Sigmoid colon (tissue), 7 donors: ENCODE measurements around the gene IWS1. TPM values are rescaled to one million over a fixed set of nuclear protein-coding genes. Genes with fewer than 3 reads are reported as not detected.

Experiments used
- DNase-seq: peaks from one replicate; pipeline ENCODE4 v3.0.0-alpha.2; 2019
- H3K27ac ChIP-seq, 4 donors: fragments of 200-600 bp; sonication (generic); one replicate each; pipeline ENCODE4 v1.5.1; 2016 to 2019; ENCODE audit warnings: mild to moderate bottlenecking in 1 of 4
- H3K27me3 ChIP-seq, 3 donors: fragments of 200-600 bp; sonication (generic); one replicate each; pipeline ENCODE4 v1.5.1; 2019; ENCODE audit warnings: mild to moderate bottlenecking in 1 of 3
- H3K36me3 ChIP-seq, 4 donors: fragments of 200-600 bp; sonication (generic); one replicate each; pipeline ENCODE4 v1.5.1; 2016 to 2019
- H3K4me1 ChIP-seq, 4 donors: fragments of 200-600 bp; sonication (generic); one replicate each; pipeline ENCODE4 v1.5.1; 2017 to 2019
- H3K4me3 ChIP-seq, 4 donors: fragments of 200-600 bp; sonication (generic); one replicate each; pipeline ENCODE4 v1.5.1; 2017 to 2019; ENCODE audit warnings: mild to moderate bottlenecking in 2 of 4, moderate library complexity in 1 of 4
- H3K9me3 ChIP-seq, 4 donors: fragments of 200-600 bp in 3 of 4; sonication (generic) in 3 of 4; one replicate each; pipeline versions ENCODE4 v1.5.1 to v1.6.1; 2013 to 2019
- CTCF ChIP-seq, 4 experiments: fragments of 450-650 bp in 3 of 4; fragments of 200-600 bp in 1 of 4; IDR thresholded peaks; one replicate each; pipeline ENCODE4 v1.5.1; 2016 to 2019; ENCODE audit warnings: antibody characterized with exemption in 4 of 4, mild to moderate bottlenecking in 3 of 4, moderate library complexity in 2 of 4
- EP300 ChIP-seq, 4 donors: sonication (generic); formaldehyde crosslinking; IDR thresholded peaks; one replicate each; pipeline ENCODE4 v1.6.1; 2017; ENCODE audit warnings: antibody characterized with exemption in 4 of 4
- POLR2A ChIP-seq, 2 donors: fragments of 450-650 bp; IDR thresholded peaks; one replicate each; pipeline ENCODE4 v1.6.1; 2016; ENCODE audit warnings: antibody characterized with exemption in 2 of 2, mild to moderate bottlenecking in 2 of 2, moderate library complexity in 2 of 2
- POLR2AphosphoS5 ChIP-seq, 4 donors: sonication (generic); formaldehyde crosslinking; IDR thresholded peaks; one replicate each; pipeline ENCODE4 v1.6.1; 2017; ENCODE audit warnings: antibody characterized with exemption in 4 of 4
- WGBS, 2 donors: extraction: QIAGEN DNeasy Blood & Tissue Kit; methylation state at CpG; one replicate each; pipeline ENCODE4 v1.1.7; 2013; 5-methylcytosine and 5-hydroxymethylcytosine counted together
- intact Hi-C: fragments of 100-400 bp; cut with DNase I; formaldehyde crosslinking; loops from one replicate; pipeline ENCODE4 v1.15.1; 2023
- polyA plus RNA-seq, 3 donors: library from polyadenylated mRNA; stranded (reverse); fragments of 200-250 nt; gene quantifications; one replicate each; pipeline ENCODE4 v1.2.3, GENCODE V29; 2013
- small RNA-seq, 3 donors: library from RNA; depleted of rRNA; stranded (forward); fragments of <200 nt; gene quantifications; one replicate each; pipeline ENCODE3, GENCODE V24; 2016
- total RNA-seq, 4 donors: library from RNA; depleted of rRNA; stranded (reverse); fragments of >200 nt; gene quantifications; one replicate each; pipeline ENCODE4 v1.1.0, GENCODE V29; 2016
- donor health status: healthy with polysubstance abuse.
- donor health status: Bipolar disorder and iron deficiency.
- donor health status: healthy.

IWS1 gene
- total and polyA plus RNA-seq, 7 donors = 28.1 to 47.9 (median 31.2) TPM

GRCh38 chr2:127437781-127438726 lies 88.2 kb downstream of the IWS1 start:
- H3K27ac ChIP-seq = no peak overlapping the region
- intact Hi-C loops = no loop called here
- H3K36me3 ChIP-seq = no peaks in the 10 kb centered on the region
- H3K4me1 ChIP-seq = no peaks in the 10 kb centered on the region
- H3K9me3 ChIP-seq = peaks cover 0 to 7% (median 3%) of the 10 kb centered on the region in 4 donors
- H3K4me3 ChIP-seq = no peak overlapping the region
- no peaks in the 10 kb centered on the region for H3K27me3 ChIP-seq
- WGBS, 2 donors = 58 to 84% methylated on average over 13 of the region's 13 CpGs
- no peak for TF ChIP-seq CTCF (IDR thresholded peaks at IDR 0.05)
- TF ChIP-seq EP300 (IDR thresholded peaks at IDR 0.05) = no peak
- TF ChIP-seq POLR2A (IDR thresholded peaks at IDR 0.05) = no peak
- no peak for TF ChIP-seq POLR2AphosphoS5 (IDR thresholded peaks at IDR 0.05)
- DNase-seq = no peak

DNA sequence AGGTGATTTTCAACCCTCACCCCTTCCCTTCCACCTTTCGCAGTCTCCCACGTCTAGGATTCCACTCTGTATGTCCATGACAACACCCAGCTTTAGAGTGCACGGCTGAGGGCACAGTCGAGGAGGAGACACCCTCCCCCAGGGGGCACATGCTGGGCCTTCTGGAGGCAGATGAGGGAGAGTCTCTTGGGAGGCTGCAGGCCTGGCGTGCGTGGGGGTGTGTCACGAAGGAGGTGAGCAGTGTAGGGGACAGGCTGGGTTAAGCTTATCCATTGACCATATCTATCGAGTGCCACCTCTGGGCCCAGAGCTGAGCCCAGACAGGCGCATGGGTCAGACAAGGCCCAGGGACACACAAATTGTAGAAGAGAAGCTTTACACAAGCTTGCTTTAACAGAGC lies 89.2 kb downstream of the IWS1 start:
- peaks cover 0 to 7% (median 3%) of the 10 kb centered on the region in 4 donors for H3K9me3 ChIP-seq
- WGBS, 2 donors = 94% methylated on average over 9 of the region's 9 CpGs
- H3K27me3 ChIP-seq = no peaks in the 10 kb centered on the region
- H3K27ac ChIP-seq = no peak overlapping the region
- intact Hi-C loops = no loop called here
- H3K4me1 ChIP-seq = no peaks in the 10 kb centered on the region
- TF ChIP-seq CTCF (IDR thresholded peaks at IDR 0.05) = no peak
- TF ChIP-seq EP300 (IDR thresholded peaks at IDR 0.05) = no peak
- TF ChIP-seq POLR2A (IDR thresholded peaks at IDR 0.05) = no peak
- no peak for TF ChIP-seq POLR2AphosphoS5 (IDR thresholded peaks at IDR 0.05)
- no peak for DNase-seq
- H3K36me3 ChIP-seq = no peaks in the 10 kb centered on the region
- no peak overlapping the region for H3K4me3 ChIP-seq

DNA sequence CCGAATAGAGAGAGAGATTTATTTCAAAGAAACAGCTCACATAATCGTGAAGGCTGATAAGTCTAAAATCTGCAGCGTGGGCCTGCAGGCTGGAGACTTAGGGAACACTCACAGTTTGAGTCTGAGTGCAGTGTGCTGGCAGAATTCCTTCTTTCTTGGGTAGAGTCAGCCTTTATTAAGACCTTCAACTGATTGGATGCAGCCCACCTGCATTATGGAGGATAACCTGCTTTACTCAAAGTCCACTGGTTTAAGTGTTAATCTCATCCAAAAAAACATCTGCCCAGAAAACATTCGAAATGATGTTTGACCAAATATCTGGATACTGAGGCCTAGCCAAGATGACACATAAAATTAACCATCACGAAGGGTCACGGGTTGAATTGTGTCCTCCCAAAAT lies 91.8 kb downstream of the IWS1 start:
- Histone ChIP-seq H3K4me1 (no peaks in the 10 kb centered on the region), H3K36me3 (no peaks in the 10 kb centered on the region), H3K27ac (no peak overlapping the region), H3K4me3 (no peak overlapping the region), H3K9me3 (no peaks in the 10 kb centered on the region), H3K27me3 (no peaks in the 10 kb centered on the region)
- no peak for DNase-seq
- TF ChIP-seq EP300 (IDR thresholded peaks at IDR 0.05) (no peak), POLR2AphosphoS5 (IDR thresholded peaks at IDR 0.05) (no peak), POLR2A (IDR thresholded peaks at IDR 0.05) (no peak), CTCF (IDR thresholded peaks at IDR 0.05) (no peak)
- intact Hi-C loops = no loop called here
- WGBS, 2 donors = 94 to 96% methylated on average over 6 of the region's 6 CpGs

- Histone ChIP-seq H3K9me3 (no peaks in the 10 kb centered on the region), H3K27ac (no peak overlapping the region), H3K4me1 (no peaks in the 10 kb centered on the region), H3K4me3 (no peak overlapping the region), H3K36me3 (no peaks in the 10 kb centered on the region), H3K27me3 (no peaks in the 10 kb centered on the region)
- intact Hi-C loops = no loop called here
- no peak for DNase-seq
- 81 to 84% methylated on average over 14 of the region's 14 CpGs for WGBS, 2 donors
- TF ChIP-seq POLR2A (IDR thresholded peaks at IDR 0.05) (no peak), POLR2AphosphoS5 (IDR thresholded peaks at IDR 0.05) (no peak), CTCF (IDR thresholded peaks at IDR 0.05) (no peak), EP300 (IDR thresholded peaks at IDR 0.05) (no peak)
Measured at GRCh38 chr2:127431408-127432023, 94.8 kb downstream of the IWS1 start.

Small RNA genes lying within 50 kb of the gene (small RNA-seq; reads per million reads assigned to genes)
- gene RNU4-48P = 0 reads per million in 3 donors

Other genes starting within 250 kb of the IWS1 start
- gene ERCC3, start 232.3 kb downstream of the IWS1 start, total RNA-seq = 10 to 100 TPM; 31.7 to 44.8 (median 39.1) TPM
- 10 to 100 TPM; 15.6 to 26.3 (median 18.5) TPM for gene ERCC3, start 232.3 kb downstream of the IWS1 start, polyA plus RNA-seq
- gene MAP3K2, start 138.5 kb downstream of the IWS1 start, total RNA-seq = 10 to 100 TPM; 39.9 to 52.2 (median 47.7) TPM
- gene MAP3K2, start 138.5 kb downstream of the IWS1 start, polyA plus RNA-seq = 10 to 100 TPM in 1 of 3 donors, 1 to 10 TPM in 2; 9.0 to 10.4 (median 9.2) TPM
- gene PROC, start 108.1 kb downstream of the IWS1 start, total RNA-seq = not detected
- 1 to 10 TPM; 1.4 to 7.8 (median 1.8) TPM for gene PROC, start 108.1 kb downstream of the IWS1 start, polyA plus RNA-seq
- gene MYO7B, start 9.2 kb upstream of the IWS1 start, total RNA-seq = 1 to 10 TPM in 2 of 4 donors, under 1 TPM in 1, not detected in 1; 0.54 to 3.0 (median 1.4) TPM
- 100 to 1,000 TPM in 1 of 3 donors, 10 to 100 TPM in 2; 57.6 to 128 (median 67.9) TPM for gene MYO7B, start 9.2 kb upstream of the IWS1 start, polyA plus RNA-seq
- gene GPR17, start 119.7 kb upstream of the IWS1 start, total RNA-seq = 1 to 10 TPM in 1 of 4 donors, under 1 TPM in 2, not detected in 1; 0.36 to 1.4 (median 0.66) TPM
- gene GPR17, start 119.7 kb upstream of the IWS1 start, polyA plus RNA-seq = under 1 TPM in 2 of 3 donors, not detected in 1; 0.48 to 0.60 TPM
- gene LIMS2, start 149.0 kb upstream of the IWS1 start, total RNA-seq = 100 to 1,000 TPM; 125 to 357 (median 195) TPM
- gene LIMS2, start 149.0 kb upstream of the IWS1 start, polyA plus RNA-seq = 10 to 100 TPM in 2 of 3 donors, 1 to 10 TPM in 1; 3.2 to 40.6 (median 17.4) TPM
- 1 to 10 TPM; 5.6 to 8.6 (median 7.9) TPM for gene SFT2D3, start 175.0 kb upstream of the IWS1 start, total RNA-seq
- gene SFT2D3, start 175.0 kb upstream of the IWS1 start, polyA plus RNA-seq = 1 to 10 TPM; 1.4 to 6.5 (median 1.8) TPM